Measurements from ENCODE around the gene TMEM205. TPM values are rescaled to one million over a fixed set of nuclear protein-coding genes. Genes with fewer than 3 reads are reported as not detected.

TMEM205 gene
- total and polyA plus RNA-seq, 10 of the 15 experiments (the other 5 are each of a cell fraction or from before 2014, with no cell fraction given): 27.8 to 144 (median 88.3) TPM

DNA sequence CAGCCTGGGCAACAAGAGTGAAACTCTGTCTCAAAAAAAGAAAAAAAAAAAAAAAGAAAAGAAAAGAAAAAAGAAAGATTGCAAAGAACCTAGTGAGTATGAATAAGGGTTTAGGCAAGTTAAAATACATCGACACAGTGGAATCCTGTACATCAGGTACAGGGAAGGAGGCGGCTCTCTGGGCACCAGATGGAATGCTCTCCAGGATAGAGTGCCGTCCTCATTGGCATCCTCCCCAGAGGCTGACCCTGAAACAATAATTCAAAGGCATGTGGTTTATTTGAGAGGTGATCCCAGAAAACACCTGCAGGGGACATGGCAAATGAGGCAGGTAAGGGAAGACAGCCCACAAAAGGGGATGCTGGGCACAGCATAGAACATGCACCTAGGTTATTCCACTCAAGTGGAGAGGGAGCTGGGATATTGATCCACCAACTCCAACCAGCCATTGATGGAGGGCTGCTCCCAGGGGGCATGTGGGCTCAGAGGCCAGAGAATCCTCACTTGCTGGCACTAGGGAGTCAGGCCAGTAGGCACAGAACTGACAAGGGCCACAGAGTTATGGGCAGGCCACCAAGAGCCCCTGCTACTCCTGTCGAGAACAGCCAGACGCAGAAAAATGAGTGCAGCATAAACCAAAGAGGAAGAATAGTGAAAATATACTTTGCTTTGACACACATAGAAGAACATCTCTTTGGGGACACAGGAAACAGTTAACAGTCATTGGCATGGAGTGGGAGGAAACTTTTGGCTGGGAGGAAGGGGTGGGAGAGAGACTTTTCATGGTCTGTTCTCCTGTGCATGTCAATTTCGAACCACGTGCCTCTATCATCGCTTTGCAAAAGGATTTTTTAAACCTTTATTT lies 45.9 kb downstream of the TMEM205 start (continued):
- no peak for TF ChIP-seq CBX5 (IDR thresholded peaks at IDR 0.05; ENCODE audit: low read depth)
- TF ChIP-seq NRF1 (conservative IDR thresholded peaks at IDR 0.05; ENCODE audit: low read depth, low read length): no peak
- TF ChIP-seq, protein P1, sequence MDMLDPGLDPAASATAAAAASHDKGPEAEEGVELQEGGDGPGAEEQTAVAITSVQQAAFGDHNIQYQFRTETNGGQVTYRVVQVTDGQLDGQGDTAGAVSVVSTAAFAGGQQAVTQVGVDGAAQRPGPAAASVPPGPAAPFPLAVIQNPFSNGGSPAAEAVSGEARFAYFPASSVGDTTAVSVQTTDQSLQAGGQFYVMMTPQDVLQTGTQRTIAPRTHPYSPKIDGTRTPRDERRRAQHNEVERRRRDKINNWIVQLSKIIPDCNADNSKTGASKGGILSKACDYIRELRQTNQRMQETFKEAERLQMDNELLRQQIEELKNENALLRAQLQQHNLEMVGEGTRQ (IDR thresholded peaks at IDR 0.05; ENCODE audit: borderline replicate concordance, low read depth, low read length): no peak
- no peak for TF ChIP-seq BRCA1 (IDR thresholded peaks at IDR 0.05; ENCODE audit: low read depth, low read length)
- no peak for TF ChIP-seq MEF2A (IDR thresholded peaks at IDR 0.05; ENCODE audit: insufficient read depth, low read depth, low read length)
- TF ChIP-seq, protein P2, sequence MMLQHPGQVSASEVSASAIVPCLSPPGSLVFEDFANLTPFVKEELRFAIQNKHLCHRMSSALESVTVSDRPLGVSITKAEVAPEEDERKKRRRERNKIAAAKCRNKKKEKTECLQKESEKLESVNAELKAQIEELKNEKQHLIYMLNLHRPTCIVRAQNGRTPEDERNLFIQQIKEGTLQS (IDR thresholded peaks at IDR 0.05; ENCODE audit: borderline replicate concordance, extremely low read depth, low read depth, low read length): no peak
- TF ChIP-seq POLR2AphosphoS5 (IDR thresholded peaks at IDR 0.05; ENCODE audit: low read length): no peak

DNA sequence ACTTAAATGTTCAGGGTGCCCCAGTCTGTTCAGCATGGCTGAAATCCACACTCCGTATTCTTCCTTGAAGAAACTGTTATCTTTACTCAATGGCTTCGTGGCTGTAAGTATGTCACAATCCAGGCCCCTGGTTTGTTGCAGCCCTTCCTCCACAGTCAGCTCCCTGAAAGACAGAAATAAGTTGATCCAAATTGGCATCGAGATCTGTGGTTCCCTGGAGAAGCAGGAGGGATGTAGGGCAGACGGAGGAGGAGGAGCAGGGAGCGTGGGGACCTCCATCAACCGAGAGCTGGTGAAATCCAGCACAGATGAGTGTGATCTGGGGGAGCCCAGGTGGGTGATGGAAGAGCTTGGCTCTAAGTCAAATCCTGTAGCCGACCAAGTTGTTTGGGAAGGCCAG lies 49.8 kb downstream of the TMEM205 start:
- peaks cover 7% of the 10 kb centered on the region for H3K4me1 ChIP-seq (ENCODE audit: control insufficient read depth, insufficient read depth, low read length)
- RAD21 ChIA-PET (ENCODE audit: unreplicated experiment): interaction anchor here (0.6 to 1.9 kb wide), 8 partner anchors 20 to 186 kb away, joined by 3 to 9 read pairs (median 4); partner anchors contain the start of gene SWSAP1

More for the DNA sequence above, 49.8 kb downstream of the TMEM205 start:
- in situ Hi-C loops (cut with MboI): loop anchor here (10.0 kb wide), 1 partner anchor 179 kb away; no protein-coding TSS in a partner anchor
- no peak overlapping the region for H3K9ac ChIP-seq (ENCODE audit: control insufficient read depth, insufficient read depth, low read length)
- BruUV-seq (replicated peaks): no TSS peak
- POLR2A ChIA-PET: no interaction called here
- H3K27me3 ChIP-seq (replicated peaks in 1 of 2; ENCODE audit: control insufficient read depth in 2 of 2, insufficient read depth in 2 of 2, low read length in 1 of 2): no peaks in the 10 kb centered on the region
- ATAC-seq (no peak), FAIRE-seq (no peak), DNase-seq (ENCODE audit: low read depth, low spot score) (no peak)
- 56% methylated on average over 7 of the region's 7 CpGs for WGBS (ENCODE audit: insufficient coverage, insufficient replicate concordance, low lambda C conversion rate, missing lambda C conversion rate)
- no peak overlapping the region for H3K4me2 ChIP-seq (ENCODE audit: control insufficient read depth, insufficient read depth)
- intact Hi-C loops (cut with micrococcal nuclease; ENCODE audit: unreplicated experiment): no loop called here
- H3K27ac ChIP-seq (ENCODE audit: control insufficient read depth, insufficient read depth): no peak overlapping the region
- SMC1A ChIA-PET (ENCODE audit: uncharacterized antibody, unreplicated experiment): interaction anchor here (1.0 to 3.3 kb wide), 5 partner anchors 10 to 84 kb away, joined by 3 to 23 read pairs (median 5); partner anchors contain the start of genes CCDC159, RAB3D, SWSAP1 and TMEM205
- TF ChIP-seq NFYB (IDR thresholded peaks at IDR 0.05; ENCODE audit: insufficient read depth, low read depth, low read length): no peak
- TF ChIP-seq, protein P3, sequence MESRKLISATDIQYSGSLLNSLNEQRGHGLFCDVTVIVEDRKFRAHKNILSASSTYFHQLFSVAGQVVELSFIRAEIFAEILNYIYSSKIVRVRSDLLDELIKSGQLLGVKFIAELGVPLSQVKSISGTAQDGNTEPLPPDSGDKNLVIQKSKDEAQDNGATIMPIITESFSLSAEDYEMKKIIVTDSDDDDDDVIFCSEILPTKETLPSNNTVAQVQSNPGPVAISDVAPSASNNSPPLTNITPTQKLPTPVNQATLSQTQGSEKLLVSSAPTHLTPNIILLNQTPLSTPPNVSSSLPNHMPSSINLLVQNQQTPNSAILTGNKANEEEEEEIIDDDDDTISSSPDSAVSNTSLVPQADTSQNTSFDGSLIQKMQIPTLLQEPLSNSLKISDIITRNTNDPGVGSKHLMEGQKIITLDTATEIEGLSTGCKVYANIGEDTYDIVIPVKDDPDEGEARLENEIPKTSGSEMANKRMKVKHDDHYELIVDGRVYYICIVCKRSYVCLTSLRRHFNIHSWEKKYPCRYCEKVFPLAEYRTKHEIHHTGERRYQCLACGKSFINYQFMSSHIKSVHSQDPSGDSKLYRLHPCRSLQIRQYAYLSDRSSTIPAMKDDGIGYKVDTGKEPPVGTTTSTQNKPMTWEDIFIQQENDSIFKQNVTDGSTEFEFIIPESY (IDR thresholded peaks at IDR 0.05): no peak
- TF ChIP-seq CREB1 (IDR thresholded peaks at IDR 0.05; ENCODE audit: low read depth): no peak
- TF ChIP-seq FOXK2 (IDR thresholded peaks at IDR 0.05): no peak
- TF ChIP-seq STAT3 (IDR thresholded peaks at IDR 0.05; ENCODE audit: low read depth, low read length): no peak
- TF ChIP-seq JUND (IDR thresholded peaks at IDR 0.05; ENCODE audit: low read depth, low read length): no peak
- TF ChIP-seq POLR2AphosphoS5 (IDR thresholded peaks at IDR 0.05; ENCODE audit: low read length): no peak
- TF ChIP-seq SMAD5 (IDR thresholded peaks at IDR 0.05; ENCODE audit: low read depth): no peak
- TF ChIP-seq, protein P4, sequence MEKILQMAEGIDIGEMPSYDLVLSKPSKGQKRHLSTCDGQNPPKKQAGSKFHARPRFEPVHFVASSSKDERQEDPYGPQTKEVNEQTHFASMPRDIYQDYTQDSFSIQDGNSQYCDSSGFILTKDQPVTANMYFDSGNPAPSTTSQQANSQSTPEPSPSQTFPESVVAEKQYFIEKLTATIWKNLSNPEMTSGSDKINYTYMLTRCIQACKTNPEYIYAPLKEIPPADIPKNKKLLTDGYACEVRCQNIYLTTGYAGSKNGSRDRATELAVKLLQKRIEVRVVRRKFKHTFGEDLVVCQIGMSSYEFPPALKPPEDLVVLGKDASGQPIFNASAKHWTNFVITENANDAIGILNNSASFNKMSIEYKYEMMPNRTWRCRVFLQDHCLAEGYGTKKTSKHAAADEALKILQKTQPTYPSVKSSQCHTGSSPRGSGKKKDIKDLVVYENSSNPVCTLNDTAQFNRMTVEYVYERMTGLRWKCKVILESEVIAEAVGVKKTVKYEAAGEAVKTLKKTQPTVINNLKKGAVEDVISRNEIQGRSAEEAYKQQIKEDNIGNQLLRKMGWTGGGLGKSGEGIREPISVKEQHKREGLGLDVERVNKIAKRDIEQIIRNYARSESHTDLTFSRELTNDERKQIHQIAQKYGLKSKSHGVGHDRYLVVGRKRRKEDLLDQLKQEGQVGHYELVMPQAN (conservative IDR thresholded peaks at IDR 0.05): no peak
- TF ChIP-seq RUNX3 (IDR thresholded peaks at IDR 0.05; ENCODE audit: low read length): no peak
- no peak for TF ChIP-seq ZNF217 (IDR thresholded peaks at IDR 0.05)
- H3K9me3 ChIP-seq (replicated peaks; ENCODE audit: control insufficient read depth, insufficient read depth, low read length): no peaks in the 10 kb centered on the region
- H3K36me3 ChIP-seq (ENCODE audit: control insufficient read depth in 2 of 2, insufficient read depth in 2 of 2, low read length in 1 of 2): no peaks in the 10 kb centered on the region
- CTCF ChIA-PET: interaction anchor here (0.7 to 5.2 kb wide), 7 partner anchors 9 to 186 kb away, joined by 3 to 51 read pairs (median 7); partner anchors contain the start of genes EPOR and SWSAP1
- no peak overlapping the region for H3K4me3 ChIP-seq
- no peak overlapping the region for H2AFZ ChIP-seq (ENCODE audit: control insufficient read depth, low read depth, low read length)
- H3K79me2 ChIP-seq (ENCODE audit: control insufficient read depth, insufficient read depth, low read length): no peaks in the 10 kb centered on the region
- H4K20me1 ChIP-seq (ENCODE audit: control insufficient read depth, insufficient read depth): no peaks in the 10 kb centered on the region
